RWPE1 (cell line): ENCODE data around the gene UPF1.
"Not testable (repeated sequence)": the region's sequence is repeated elsewhere in the genome, so short reads cannot be mapped to it uniquely, and the experiment has no call there.

Experiments
- CTCF ChIA-PET: fragments of 350-600 bp; sonication (Branson Sonifier 250); formaldehyde crosslinking; extraction: SDS; loops from one replicate; lab custom pipeline; 2021; lab: Yijun Ruan, JAX
- POLR2A ChIA-PET: fragments of 400-600 bp; formaldehyde crosslinking; extraction: SDS; loops from one replicate; lab custom pipeline; 2020; ENCODE audit warnings: antibody characterized with exemption; ENCODE audit not compliant: low non-redundant PET; lab: Yijun Ruan, JAX
- DNase-seq: peaks from one replicate; pipeline ENCODE4 v3.0.0; 2012; ENCODE audit warnings: low spot score
- H3K27ac ChIP-seq: fragments of 450-650 bp; 2 replicates; pipeline ENCODE4 v1.5.1; 2017
- TF ChIP-seq, protein P1 (sequence below): fragments of 450-650 bp; conservative IDR thresholded peaks from 2 replicates; pipeline ENCODE4 v1.5.1; 2017; ENCODE audit warnings: low read depth, mild to moderate bottlenecking

The UPF1 gene

DNA sequence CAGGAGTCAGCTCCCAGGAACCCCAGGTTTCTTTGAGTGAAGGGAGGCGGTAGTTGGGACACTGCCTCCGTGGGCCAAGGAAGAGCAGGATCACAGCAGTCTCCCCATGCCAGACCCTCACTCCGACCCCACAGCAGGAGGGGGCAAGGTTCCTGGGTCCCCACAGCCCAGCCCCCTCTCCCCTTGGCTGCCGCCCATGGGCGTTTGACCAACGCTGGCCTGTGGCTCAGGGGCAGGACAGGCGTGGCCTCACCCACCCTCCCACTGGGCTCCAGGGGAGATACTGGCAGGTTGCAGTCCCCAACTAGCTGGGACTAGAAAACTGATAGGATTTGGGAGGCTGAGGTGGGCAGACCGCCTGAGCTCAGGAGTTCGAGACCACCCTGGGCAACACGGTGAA is 78.3 kb downstream of the UPF1 start:
- TF ChIP-seq, protein P1, sequence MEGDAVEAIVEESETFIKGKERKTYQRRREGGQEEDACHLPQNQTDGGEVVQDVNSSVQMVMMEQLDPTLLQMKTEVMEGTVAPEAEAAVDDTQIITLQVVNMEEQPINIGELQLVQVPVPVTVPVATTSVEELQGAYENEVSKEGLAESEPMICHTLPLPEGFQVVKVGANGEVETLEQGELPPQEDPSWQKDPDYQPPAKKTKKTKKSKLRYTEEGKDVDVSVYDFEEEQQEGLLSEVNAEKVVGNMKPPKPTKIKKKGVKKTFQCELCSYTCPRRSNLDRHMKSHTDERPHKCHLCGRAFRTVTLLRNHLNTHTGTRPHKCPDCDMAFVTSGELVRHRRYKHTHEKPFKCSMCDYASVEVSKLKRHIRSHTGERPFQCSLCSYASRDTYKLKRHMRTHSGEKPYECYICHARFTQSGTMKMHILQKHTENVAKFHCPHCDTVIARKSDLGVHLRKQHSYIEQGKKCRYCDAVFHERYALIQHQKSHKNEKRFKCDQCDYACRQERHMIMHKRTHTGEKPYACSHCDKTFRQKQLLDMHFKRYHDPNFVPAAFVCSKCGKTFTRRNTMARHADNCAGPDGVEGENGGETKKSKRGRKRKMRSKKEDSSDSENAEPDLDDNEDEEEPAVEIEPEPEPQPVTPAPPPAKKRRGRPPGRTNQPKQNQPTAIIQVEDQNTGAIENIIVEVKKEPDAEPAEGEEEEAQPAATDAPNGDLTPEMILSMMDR: no peak
- ChIA-PET CTCF (no interaction called here), POLR2A (no interaction called here)
- no peak overlapping the region for H3K27ac ChIP-seq
- DNase-seq: no peak

DNA sequence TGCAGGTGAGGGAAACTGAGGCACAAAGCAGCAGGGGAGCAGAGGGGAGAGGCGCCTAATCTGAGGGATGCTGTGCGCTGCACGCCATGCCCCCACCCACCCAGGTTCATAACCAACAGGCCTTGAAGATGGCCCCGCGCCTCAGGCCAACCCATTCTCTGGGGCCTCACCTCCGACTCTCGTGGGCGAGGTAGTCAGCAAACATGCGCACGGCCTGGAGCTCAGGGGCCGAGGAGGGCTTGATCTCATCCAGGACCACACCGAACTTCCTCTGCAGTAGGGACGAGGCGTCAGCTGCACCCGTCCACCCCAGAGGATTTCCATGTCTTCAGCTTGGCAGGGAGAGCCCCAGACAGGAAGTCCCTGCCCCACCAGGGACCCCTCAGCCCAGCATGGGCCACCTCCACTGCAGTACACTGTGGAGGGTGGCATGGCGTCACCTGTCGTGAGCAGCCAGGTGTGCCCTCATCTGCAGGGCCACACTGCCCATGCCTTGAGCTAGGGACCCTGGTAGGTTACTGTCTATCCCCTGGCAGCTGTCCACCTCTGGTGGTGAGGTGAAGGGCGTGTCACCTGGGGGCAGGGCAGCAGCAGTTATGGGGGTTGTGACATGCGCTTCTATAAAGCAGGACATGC is 79.2 kb downstream of the UPF1 start:
- CTCF ChIA-PET: interaction anchor here (0.6 kb wide), 1 partner anchor 12 kb away, joined by 3 read pairs; no protein-coding TSS in a partner anchor
- POLR2A ChIA-PET: no interaction called here
- 0 out of 2 replicates have a peak overlapping the region, but pooled peaks have one; percentile 9 for H3K27ac ChIP-seq
- TF ChIP-seq, protein P1: no peak
- no peak for DNase-seq

DNA sequence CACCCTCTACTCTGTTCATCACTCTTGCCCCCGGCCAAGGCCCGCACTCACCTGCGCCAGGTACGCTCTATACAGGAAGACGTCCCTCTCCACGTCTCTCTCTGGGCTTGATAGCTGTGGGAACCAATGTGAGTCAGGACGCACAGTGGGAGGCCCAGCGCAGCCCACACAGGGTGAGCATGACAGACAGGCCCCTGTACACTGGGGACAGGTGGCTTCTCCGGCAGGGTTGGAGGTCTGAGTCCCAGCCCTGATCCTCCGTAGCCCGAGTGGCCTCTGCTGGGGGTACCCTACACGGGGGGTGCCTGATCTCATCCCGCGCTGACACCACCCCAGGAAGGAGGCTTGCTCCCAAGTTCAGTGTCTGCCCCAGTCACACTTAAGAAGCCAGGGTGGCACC is 81.2 kb downstream of the UPF1 start:
- CTCF ChIA-PET: no interaction called here
- TF ChIP-seq, protein P1: no peak
- H3K27ac ChIP-seq: peak overlapping the region; percentile 1; the same call in 1 of the 2 replicates
- no peak for DNase-seq
- POLR2A ChIA-PET: interaction anchor here (0.6 kb wide), 1 partner anchor 35 kb away, joined by 3 read pairs; no protein-coding TSS in a partner anchor

DNA sequence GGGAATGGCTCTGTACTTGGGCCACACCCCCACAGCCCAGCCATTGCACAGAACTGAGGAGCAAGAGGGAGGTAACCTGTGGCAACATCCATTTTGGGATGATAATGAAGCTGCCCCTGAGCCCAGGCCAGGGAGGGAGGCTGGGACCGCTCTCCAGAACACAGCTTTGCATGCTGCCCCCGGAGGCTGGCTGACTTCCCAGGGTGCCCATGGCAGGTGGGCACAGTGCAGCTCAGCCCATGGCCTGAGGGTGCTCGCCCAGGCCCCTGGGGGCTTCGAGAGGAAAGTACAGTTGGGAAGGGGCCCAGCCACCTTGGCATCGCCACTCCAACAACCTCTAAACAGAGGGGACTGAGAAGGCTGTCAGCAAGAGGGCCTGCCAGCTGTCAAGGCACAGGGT is 81.7 kb downstream of the UPF1 start:
- peak overlapping the region; percentile 1; the same call in 1 of the 2 replicates for H3K27ac ChIP-seq
- TF ChIP-seq, protein P1: no peak
- DNase-seq: no peak
- CTCF ChIA-PET: no interaction called here
- POLR2A ChIA-PET: no interaction called here

DNA sequence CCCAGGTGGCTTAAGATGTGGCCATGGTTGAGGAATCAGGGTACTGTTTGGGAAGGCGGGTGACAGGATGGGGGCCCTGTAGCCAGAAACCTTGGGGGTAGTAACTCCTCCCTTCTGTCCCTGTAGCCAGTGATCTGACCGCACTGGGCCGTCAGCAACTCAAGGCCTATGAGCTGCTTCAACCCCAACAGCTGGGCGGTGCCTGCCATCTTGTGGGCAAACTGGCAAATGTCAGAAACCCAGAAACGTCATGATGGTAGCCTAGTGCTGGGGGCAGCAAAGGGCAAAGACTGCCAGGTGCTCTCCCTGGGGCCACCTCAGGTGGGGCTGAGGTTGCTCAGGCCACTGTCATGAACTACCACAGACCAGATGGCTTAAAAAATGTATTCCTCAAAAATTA is 83.9 kb downstream of the UPF1 start:
- ChIA-PET POLR2A (no interaction called here), CTCF (no interaction called here)
- peak overlapping the region; percentile 4; the same call in 1 of the 2 replicates for H3K27ac ChIP-seq
- no peak for DNase-seq
- TF ChIP-seq, protein P1: no peak; the same call in 1 of the 2 replicates

DNA sequence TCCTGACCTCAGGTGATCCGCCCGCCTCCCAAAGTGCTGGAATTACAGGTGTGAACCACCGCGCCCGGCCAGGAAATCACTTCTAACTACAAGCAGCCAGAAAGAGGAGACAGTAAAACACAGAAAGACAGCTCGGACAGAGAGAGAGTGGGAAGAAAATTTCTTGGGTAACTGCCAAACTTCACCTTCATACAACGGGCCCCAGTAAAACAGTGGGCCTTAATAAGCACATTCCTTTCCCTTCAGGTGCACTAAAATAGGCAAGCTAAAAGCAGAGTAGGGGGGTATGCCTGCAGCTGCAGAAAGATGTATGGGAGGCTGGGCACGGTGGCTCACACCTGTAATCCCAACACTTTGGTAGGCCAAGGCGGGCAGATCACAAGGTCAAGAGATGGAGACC is 85.8 kb downstream of the UPF1 start:
- CTCF ChIA-PET: interaction anchor here (0.6 kb wide), 1 partner anchor 529 kb away, joined by 5 read pairs; no protein-coding TSS in a partner anchor
- H3K27ac ChIP-seq: peak overlapping the region; percentile 4; the same call in 1 of the 2 replicates
- POLR2A ChIA-PET, DNase-seq: not testable (repeated sequence)
